NOMO-1 treated with dmso at 0.1 percent for 144 hours (cell line): ENCODE data around the gene NEO1.
"Not testable (repeated sequence)": the region's sequence is repeated elsewhere in the genome, so short reads cannot be mapped to it uniquely, and the experiment has no call there.

Experiments used
- DNase-seq: peaks from one replicate; lab custom pipeline; 2025; ENCODE audit not compliant: unreplicated experiment; lab: John Stamatoyannopoulos, UW

Gene NEO1

GRCh38 chr15:73195166-73195565, 142.9 kb downstream of the NEO1 start:
- DNase-seq, result no peak

- DNase-seq, result no peak
Observed at GRCh38 chr15:73196113-73196512, 143.8 kb downstream of the NEO1 start.

DNA sequence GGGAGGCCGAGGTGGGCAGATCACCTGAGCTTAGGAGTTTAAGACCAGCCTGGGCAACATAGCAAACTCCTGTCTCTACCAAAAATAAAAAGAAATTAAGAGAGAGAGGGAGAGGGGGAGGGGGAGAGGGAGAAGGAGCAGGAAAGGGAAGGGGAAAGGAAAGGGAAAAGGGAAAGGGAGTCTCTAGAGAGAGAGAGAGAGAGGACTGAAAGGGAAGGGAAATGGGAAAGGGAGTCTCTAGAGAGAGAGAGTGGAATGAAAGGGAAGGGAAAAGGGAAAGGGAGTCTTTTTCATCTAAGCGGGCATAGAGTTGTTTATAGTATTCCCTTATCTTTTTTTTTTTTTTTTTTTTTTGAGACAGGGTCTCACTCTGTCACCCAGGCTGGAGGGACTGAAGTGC, 148.1 kb downstream of the NEO1 start:
- DNase-seq, result no peak

- DNase-seq, result no peak
Observed at GRCh38 chr15:73210630-73211029, 158.4 kb downstream of the NEO1 start.

DNA sequence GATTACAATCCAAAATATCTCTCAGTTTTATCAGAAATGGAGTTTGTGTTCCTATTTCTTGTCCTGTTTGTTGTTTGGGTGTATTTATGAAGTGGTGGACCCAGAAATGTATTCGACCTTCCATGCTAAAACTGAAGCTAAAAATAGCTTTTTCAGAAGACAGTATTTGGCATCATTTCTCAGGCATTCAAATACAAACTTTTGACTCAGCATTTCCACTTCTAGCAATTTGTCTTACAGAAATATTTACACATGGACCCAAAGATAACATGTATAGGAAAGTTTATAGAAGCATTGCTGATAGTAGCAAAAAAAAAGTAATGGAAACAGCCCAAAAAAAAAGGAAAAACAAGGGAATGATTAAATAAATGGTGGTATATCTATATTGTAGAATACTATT, 160.2 kb downstream of the NEO1 start:
- no peak for DNase-seq

DNA sequence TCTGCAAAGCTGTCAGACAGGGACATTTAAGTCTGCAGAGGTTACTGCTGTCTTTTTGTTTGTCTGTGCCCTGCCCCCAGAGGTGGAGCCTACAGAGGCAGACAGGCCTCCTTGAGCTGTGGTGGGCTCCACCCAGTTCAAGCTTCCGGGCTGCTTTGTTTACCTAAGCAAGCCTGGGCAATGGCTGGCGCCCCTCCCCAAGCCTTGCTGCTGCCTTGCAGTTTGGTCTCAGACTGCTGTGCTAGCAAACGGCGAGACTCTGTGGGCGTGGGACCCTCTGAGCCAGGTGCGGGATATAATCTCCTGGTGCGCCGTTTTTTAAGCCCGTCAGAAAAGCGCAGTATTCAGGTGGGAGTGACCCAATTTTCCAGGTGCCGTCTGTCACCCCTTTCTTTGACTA, 169.2 kb downstream of the NEO1 start:
- not testable (repeated sequence) for DNase-seq

- DNase-seq, result no peak
Observed at GRCh38 chr15:73225358-73226015, 173.2 kb downstream of the NEO1 start.

DNA sequence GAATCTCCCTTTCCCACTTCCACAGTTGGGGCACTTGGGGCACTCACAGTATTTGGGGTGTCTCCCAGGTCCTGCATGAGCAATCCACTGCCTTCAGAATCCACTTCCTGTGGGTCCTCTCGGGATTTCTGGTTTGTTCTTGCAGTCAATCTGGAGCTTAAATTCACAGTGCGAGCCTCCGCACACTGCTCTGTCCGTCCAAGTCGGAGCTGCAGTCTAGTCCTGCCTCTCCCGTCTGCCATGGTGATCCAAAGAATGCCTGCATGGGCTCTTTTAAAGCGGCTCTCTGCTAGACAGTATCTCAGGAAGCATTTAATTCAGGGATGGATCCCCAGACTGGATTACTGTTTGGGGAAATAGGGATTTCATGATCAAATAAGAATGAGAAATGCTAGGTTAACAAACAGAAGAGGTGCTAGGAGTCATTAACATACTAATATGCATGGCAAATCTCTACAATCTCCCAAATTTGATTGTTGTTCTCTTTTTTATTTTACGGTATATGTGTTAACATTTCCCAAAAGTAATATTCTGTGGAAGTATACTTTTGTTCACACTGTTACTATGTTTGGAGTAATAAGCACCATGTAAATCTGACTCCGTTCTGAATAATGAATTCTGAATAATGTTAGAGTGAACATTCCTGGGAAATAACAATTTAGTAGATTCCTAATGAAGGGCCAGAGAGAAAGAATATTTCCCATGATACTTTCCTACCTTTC, 174.0 kb downstream of the NEO1 start:
- DNase-seq, result no peak

- no peak for DNase-seq
Observed at GRCh38 chr15:73227433-73228056, 175.3 kb downstream of the NEO1 start.

- DNase-seq, result no peak
Observed at GRCh38 chr15:73228128-73228646, 175.9 kb downstream of the NEO1 start.

- no peak for DNase-seq
Observed at GRCh38 chr15:73231661-73232419, 179.6 kb downstream of the NEO1 start.

GRCh38 chr15:73232776-73233175, 180.5 kb downstream of the NEO1 start:
- no peak for DNase-seq

- no peak for DNase-seq
Observed at GRCh38 chr15:73233623-73234022, 181.4 kb downstream of the NEO1 start.

DNA sequence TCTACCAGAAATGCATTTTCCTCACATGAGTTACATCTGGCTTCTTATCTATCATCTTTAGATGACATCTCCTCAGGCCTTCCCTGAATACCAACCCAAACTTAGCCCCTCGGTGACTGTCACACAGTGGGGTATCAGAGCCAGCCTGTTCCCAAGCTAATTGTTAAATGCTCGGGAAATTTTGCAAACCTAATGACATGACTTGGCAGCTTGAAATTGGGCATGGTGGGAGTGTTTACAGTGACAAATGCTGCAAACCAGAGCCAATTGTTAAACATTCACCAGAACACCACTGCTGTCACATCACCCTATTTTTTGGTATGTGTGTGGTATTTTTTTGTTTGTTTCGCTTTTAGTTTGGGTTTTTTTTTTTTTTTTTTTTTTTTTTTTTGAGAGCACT, 185.6 kb downstream of the NEO1 start:
- no peak for DNase-seq

DNA sequence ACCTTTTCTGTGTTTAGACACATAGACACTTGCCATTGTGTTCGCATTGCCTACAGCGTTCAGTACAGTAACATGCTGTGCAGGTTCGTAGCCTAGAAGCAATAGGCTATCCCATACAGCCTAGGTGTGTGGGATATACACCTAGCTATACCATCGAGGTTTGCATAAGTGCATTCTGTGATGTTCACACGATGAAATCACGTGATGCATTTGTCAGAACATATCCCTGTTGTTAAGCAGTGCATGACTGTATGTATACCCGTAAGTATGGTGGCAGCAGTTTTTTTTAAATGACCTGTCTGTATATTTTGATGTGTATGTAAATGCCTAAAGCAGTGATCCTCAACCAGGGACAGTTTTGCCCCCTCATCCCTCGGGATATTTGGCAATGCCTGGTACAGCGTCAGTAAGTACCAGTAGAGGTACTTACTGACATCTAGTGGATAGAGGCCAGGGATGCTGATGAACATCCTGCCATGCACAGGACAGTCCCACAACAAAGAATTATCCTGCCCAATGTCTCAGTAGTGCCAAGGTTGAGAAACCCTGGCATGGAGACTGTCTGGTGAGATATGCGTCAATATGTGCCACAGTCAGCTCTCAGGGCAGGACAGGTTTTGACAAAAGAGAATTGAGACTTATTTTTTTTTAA, 187.4 kb downstream of the NEO1 start:
- no peak for DNase-seq

DNA sequence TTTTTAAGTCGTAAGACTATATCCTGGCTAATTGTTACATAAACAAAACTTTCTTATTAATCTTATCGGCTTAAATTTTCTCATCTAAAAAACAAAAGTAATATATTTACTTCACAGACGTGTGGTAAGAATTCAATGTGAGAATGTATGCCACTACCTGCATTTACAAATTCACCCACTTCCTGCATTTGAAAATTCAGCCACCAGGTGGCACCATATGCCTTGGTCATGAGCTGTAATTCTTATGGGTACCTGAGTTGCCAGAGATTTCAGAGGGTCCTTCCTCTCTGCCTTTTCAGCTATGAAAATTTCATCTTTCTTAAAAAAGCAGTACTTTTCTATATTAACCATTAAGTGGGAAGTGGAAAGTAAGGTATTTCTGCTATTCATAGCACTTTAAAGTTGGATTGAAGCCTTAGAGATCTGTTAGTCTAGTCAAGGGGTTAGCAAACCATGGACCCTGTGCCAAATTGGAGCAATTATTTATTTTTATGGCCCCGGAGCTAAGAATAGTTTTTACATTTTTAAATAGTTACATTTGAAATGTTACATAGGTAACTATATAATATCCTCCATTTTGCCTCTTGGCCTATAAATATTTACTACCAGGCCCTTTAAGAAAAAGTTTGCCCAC, 188.7 kb downstream of the NEO1 start:
- peak; percentile 13 for DNase-seq

DNA sequence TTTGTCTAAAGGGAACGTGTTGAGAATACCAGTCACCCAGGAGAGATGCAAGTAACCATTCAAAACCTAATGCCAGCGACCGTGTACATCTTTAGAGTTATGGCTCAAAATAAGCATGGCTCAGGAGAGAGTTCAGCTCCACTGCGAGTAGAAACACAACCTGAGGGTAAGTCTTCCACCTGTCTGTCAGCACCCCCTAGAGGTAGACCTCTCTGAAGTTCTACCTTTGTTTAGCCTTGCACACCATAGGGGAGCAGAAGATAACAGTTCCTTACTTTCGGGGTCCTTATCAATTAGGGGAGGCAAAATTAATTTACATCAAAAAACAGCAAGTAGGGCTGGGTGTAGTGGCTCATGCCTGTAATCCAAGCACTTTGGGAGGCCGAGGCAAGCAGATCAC, 192.1 kb downstream of the NEO1 start:
- no peak for DNase-seq

DNA sequence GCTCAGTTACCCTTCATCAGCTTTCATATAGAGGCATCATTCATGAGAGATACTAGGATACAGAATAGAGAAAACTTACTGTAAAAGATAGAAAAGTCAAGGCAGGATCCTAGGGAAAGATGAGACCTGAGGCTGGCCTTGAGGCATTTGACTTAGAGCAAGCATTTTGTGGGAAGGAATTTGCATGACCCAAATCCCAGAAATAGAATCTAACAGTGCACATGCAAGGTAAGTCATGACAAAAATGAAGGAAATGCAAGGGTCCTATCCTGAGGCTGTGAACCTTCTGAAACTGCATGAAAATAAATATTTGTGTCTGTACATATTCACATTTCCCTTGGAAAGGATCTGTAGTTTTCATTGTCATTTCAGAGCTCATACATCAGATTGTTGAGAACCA, 194.2 kb downstream of the NEO1 start:
- DNase-seq, result no peak

DNA sequence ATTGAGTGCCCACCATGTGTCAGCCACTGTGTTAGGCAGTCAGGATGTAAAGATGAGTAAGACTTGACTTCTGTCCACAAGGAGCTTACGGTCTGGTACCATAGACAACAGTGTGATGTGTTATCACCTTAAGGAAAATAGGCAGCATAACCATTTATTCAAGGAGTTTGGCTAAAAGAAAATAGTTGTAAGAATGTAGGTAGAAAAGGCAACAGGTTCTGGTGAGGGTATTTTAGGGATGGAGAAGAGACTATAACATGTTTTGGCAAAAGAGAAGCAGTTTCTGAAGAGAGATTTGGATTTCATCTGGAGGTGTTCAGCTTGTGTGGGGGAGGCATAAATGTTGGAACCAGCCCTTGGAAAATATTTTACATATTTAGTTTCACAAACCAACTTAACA, 194.6 kb downstream of the NEO1 start:
- no peak for DNase-seq

GRCh38 chr15:73247331-73247730, 195.1 kb downstream of the NEO1 start:
- DNase-seq, result no peak
